Trophoblast cell (in vitro differentiated cells and primary cell): Measurements from ENCODE around the gene TRPC4AP.

Source experiments
- DNase-seq, 2 donors: peaks; one replicate each; pipeline ENCODE4 v3.0.0-alpha.2; 2016
- H2AFZ ChIP-seq: 2 replicates; pipeline ENCODE4 v1.6.1; 2013; ENCODE audit warnings: low read length, moderate library complexity, mild to moderate bottlenecking; ENCODE audit not compliant: insufficient read depth, poor library complexity
- H2AK5ac ChIP-seq: 2 replicates; pipeline ENCODE4 v1.6.1; 2013; ENCODE audit warnings: mild to moderate bottlenecking, low read length
- H2BK120ac ChIP-seq: 2 replicates; pipeline ENCODE4 v1.6.1; 2013; ENCODE audit warnings: low read length, mild to moderate bottlenecking, moderate library complexity; ENCODE audit not compliant: insufficient read depth, poor library complexity
- H2BK12ac ChIP-seq: 2 replicates; pipeline ENCODE4 v1.6.1; 2013; ENCODE audit warnings: mild to moderate bottlenecking, low read length, moderate library complexity
- H2BK5ac ChIP-seq: 2 replicates; pipeline ENCODE4 v1.6.1; 2013; ENCODE audit warnings: low read length, low read depth, moderate library complexity, mild to moderate bottlenecking; ENCODE audit not compliant: poor library complexity
- H3K14ac ChIP-seq: 2 replicates; pipeline ENCODE4 v1.6.1; 2013; ENCODE audit warnings: mild to moderate bottlenecking, low read length
- H3K18ac ChIP-seq: 2 replicates; pipeline ENCODE4 v1.6.1; 2013; ENCODE audit warnings: mild to moderate bottlenecking, low read length
- H3K23ac ChIP-seq: 2 replicates; pipeline ENCODE4 v1.6.1; 2013; ENCODE audit warnings: low read length
- H3K27ac ChIP-seq: 2 replicates; pipeline ENCODE4 v1.5.1; 2013; ENCODE audit warnings: low read depth, mild to moderate bottlenecking, inconsistent platforms, low read length, moderate library complexity
- H3K27me3 ChIP-seq: 2 replicates; pipeline ENCODE4 v1.6.1; 2013; ENCODE audit warnings: inconsistent platforms, mild to moderate bottlenecking, low read length, moderate library complexity; ENCODE audit not compliant: insufficient read depth
- H3K36me3 ChIP-seq, 2 experiments: 1 replicate in 1 of 2; 2 replicates in 1 of 2; pipeline ENCODE4 v1.6.1; 2013; ENCODE audit warnings: low read length in 2 of 2, mild to moderate bottlenecking in 2 of 2, moderate library complexity in 1 of 2; ENCODE audit not compliant: insufficient read depth in 2 of 2, control insufficient read depth in 1 of 2
- H3K4ac ChIP-seq: 2 replicates; pipeline ENCODE4 v1.6.1; 2013; ENCODE audit warnings: low read depth, mild to moderate bottlenecking, low read length, moderate library complexity
- H3K4me1 ChIP-seq, 2 experiments: 1 replicate in 1 of 2; 2 replicates in 1 of 2; pipeline ENCODE4 v1.6.1; 2013; ENCODE audit warnings: low read length in 2 of 2, mild to moderate bottlenecking in 2 of 2, moderate library complexity in 1 of 2; ENCODE audit not compliant: insufficient read depth in 2 of 2, control insufficient read depth in 1 of 2
- H3K4me2 ChIP-seq: 2 replicates; pipeline ENCODE4 v1.6.1; 2013; ENCODE audit warnings: inconsistent platforms, mild to moderate bottlenecking, low read length, moderate library complexity
- H3K4me3 ChIP-seq: 2 replicates; pipeline ENCODE4 v1.5.1; 2013; ENCODE audit warnings: mild to moderate bottlenecking, low read depth, low read length, inconsistent platforms
- H3K79me1 ChIP-seq: one replicate; pipeline ENCODE4 v1.6.1; 2013; ENCODE audit warnings: low read length
- H3K79me2 ChIP-seq: 2 replicates; pipeline ENCODE4 v1.6.1; 2013; ENCODE audit warnings: low read length, mild to moderate bottlenecking; ENCODE audit not compliant: control insufficient read depth, insufficient read depth, poor library complexity
- H3K9ac ChIP-seq: 2 replicates; pipeline ENCODE4 v1.6.1; 2013; ENCODE audit warnings: mild to moderate bottlenecking, low read length
- H3K9me3 ChIP-seq: 2 replicates; pipeline ENCODE4 v1.6.1; 2013; ENCODE audit warnings: low read depth, mild to moderate bottlenecking, control low read depth, inconsistent platforms, low read length; ENCODE audit not compliant: insufficient read depth
- H4K12ac ChIP-seq: 2 replicates; pipeline ENCODE4 v1.6.1; 2013; ENCODE audit warnings: low read depth, mild to moderate bottlenecking, low read length, moderate library complexity
- H4K8ac ChIP-seq: 2 replicates; pipeline ENCODE4 v1.6.1; 2013; ENCODE audit warnings: low read depth, mild to moderate bottlenecking, low read length, moderate library complexity
- H4K91ac ChIP-seq: one replicate; pipeline ENCODE4 v1.6.1; 2013; ENCODE audit warnings: low read depth, mild to moderate bottlenecking, low read length, moderate library complexity
- WGBS: extraction: QIAGEN DNeasy Blood & Tissue Kit; methylation state at CpG from one replicate; pipeline ENCODE4 v1.1.7; 2013; ENCODE audit warnings: missing lambda C conversion rate; ENCODE audit not compliant: insufficient read length, insufficient coverage; ENCODE audit errors: extremely low coverage; 5-methylcytosine and 5-hydroxymethylcytosine counted together

TRPC4AP gene

GRCh38 chr20:35007891-35008290 lies 84.7 kb downstream of the TRPC4AP start:
- no peak overlapping the region for H3K27ac ChIP-seq
- no peak overlapping the region for H2AFZ ChIP-seq
- H2BK5ac ChIP-seq, result no peak overlapping the region
- H3K9me3 ChIP-seq, result no peaks in the 10 kb centered on the region
- no peak overlapping the region for H3K14ac ChIP-seq
- no peak overlapping the region for H4K8ac ChIP-seq
- DNase-seq, result no peak
- H2BK12ac ChIP-seq, result no peak overlapping the region
- H3K4me1 ChIP-seq, result peaks cover 12% of the 10 kb centered on the region in 2 experiments
- H3K36me3 ChIP-seq, result peaks cover 80 to 90% of the 10 kb centered on the region in 2 experiments
- no peak overlapping the region for H3K18ac ChIP-seq
- H3K4me2 ChIP-seq, result no peak overlapping the region
- no peaks in the 10 kb centered on the region for H3K79me2 ChIP-seq
- H2BK120ac ChIP-seq, result no peak overlapping the region
- WGBS, result no CpG with 5 or more reads among the region's 12 CpGs
- H3K79me1 ChIP-seq, result peaks cover 3% of the 10 kb centered on the region
- no peak overlapping the region for H4K91ac ChIP-seq
- no peaks in the 10 kb centered on the region for H3K27me3 ChIP-seq
- H3K23ac ChIP-seq, result no peak overlapping the region
- peak overlapping the region; percentile 13 for H3K4me3 ChIP-seq
- H2AK5ac ChIP-seq, result no peak overlapping the region
- H3K4ac ChIP-seq, result no peak overlapping the region
- no peak overlapping the region for H3K9ac ChIP-seq
- H4K12ac ChIP-seq, result no peak overlapping the region

- no peak overlapping the region for H2BK120ac ChIP-seq
- H3K79me2 ChIP-seq, result no peaks in the 10 kb centered on the region
- H3K4ac ChIP-seq, result no peak overlapping the region
- H3K79me1 ChIP-seq, result no peaks in the 10 kb centered on the region
- no peak overlapping the region for H2AK5ac ChIP-seq
- no peak overlapping the region for H3K4me3 ChIP-seq
- no peak overlapping the region for H4K8ac ChIP-seq
- no peak overlapping the region for H3K23ac ChIP-seq
- no peak for DNase-seq
- H2BK12ac ChIP-seq, result no peak overlapping the region
- no peak overlapping the region for H2BK5ac ChIP-seq
- H4K91ac ChIP-seq, result no peak overlapping the region
- H3K9ac ChIP-seq, result no peak overlapping the region
- H3K36me3 ChIP-seq, result peaks cover 80 to 90% of the 10 kb centered on the region in 2 experiments
- no peak overlapping the region for H4K12ac ChIP-seq
- no peak overlapping the region for H3K14ac ChIP-seq
- H3K9me3 ChIP-seq, result no peaks in the 10 kb centered on the region
- no peaks in the 10 kb centered on the region for H3K27me3 ChIP-seq
- H3K4me2 ChIP-seq, result no peak overlapping the region
- H3K27ac ChIP-seq, result no peak overlapping the region
- no peak overlapping the region for H3K18ac ChIP-seq
- WGBS, result no CpG with 5 or more reads among the region's 9 CpGs
- no peak overlapping the region for H2AFZ ChIP-seq
- H3K4me1 ChIP-seq, result peaks cover 7% of the 10 kb centered on the region in 2 experiments
These were observed 85.2 kb downstream of the TRPC4AP start for GRCh38 chr20:35007413-35007812.

GRCh38 chr20:35006531-35006971 lies 86.1 kb downstream of the TRPC4AP start:
- no peak overlapping the region for H4K8ac ChIP-seq
- no peaks in the 10 kb centered on the region for H3K79me2 ChIP-seq
- no peak overlapping the region for H4K91ac ChIP-seq
- H3K4ac ChIP-seq, result no peak overlapping the region
- peaks cover 5 to 7% of the 10 kb centered on the region in 2 experiments for H3K4me1 ChIP-seq
- no peak for DNase-seq
- no peak overlapping the region for H2BK12ac ChIP-seq
- H2AK5ac ChIP-seq, result no peak overlapping the region
- no peak overlapping the region for H3K4me3 ChIP-seq
- H3K27ac ChIP-seq, result no peak overlapping the region
- no peak overlapping the region for H2BK120ac ChIP-seq
- H3K79me1 ChIP-seq, result no peaks in the 10 kb centered on the region
- no peak overlapping the region for H4K12ac ChIP-seq
- H3K23ac ChIP-seq, result no peak overlapping the region
- no peak overlapping the region for H2AFZ ChIP-seq
- H3K36me3 ChIP-seq, result peaks cover 87 to 91% of the 10 kb centered on the region in 2 experiments
- H3K9ac ChIP-seq, result no peak overlapping the region
- H3K4me2 ChIP-seq, result no peak overlapping the region
- no peak overlapping the region for H3K14ac ChIP-seq
- no CpG with 5 or more reads among the region's 4 CpGs for whole genome bisulfite sequencing
- H3K9me3 ChIP-seq, result no peaks in the 10 kb centered on the region
- H2BK5ac ChIP-seq, result no peak overlapping the region
- no peak overlapping the region for H3K18ac ChIP-seq
- H3K27me3 ChIP-seq, result no peaks in the 10 kb centered on the region

GRCh38 chr20:35006009-35006408 lies 86.6 kb downstream of the TRPC4AP start:
- no peak overlapping the region for H4K12ac ChIP-seq
- no peak overlapping the region for H2BK5ac ChIP-seq
- no peak for DNase-seq
- no peak overlapping the region for H2BK120ac ChIP-seq
- no peak overlapping the region for H2AK5ac ChIP-seq
- H3K79me1 ChIP-seq, result no peaks in the 10 kb centered on the region
- no peak overlapping the region for H3K9ac ChIP-seq
- H3K79me2 ChIP-seq, result no peaks in the 10 kb centered on the region
- no peaks in the 10 kb centered on the region for H3K9me3 ChIP-seq
- no peak overlapping the region for H3K4ac ChIP-seq
- no peak overlapping the region for H4K91ac ChIP-seq
- H3K4me3 ChIP-seq, result no peak overlapping the region
- no peak overlapping the region for H2AFZ ChIP-seq
- no peak overlapping the region for H3K18ac ChIP-seq
- H3K36me3 ChIP-seq, result peaks cover 91 to 92% of the 10 kb centered on the region in 2 experiments
- H3K4me1 ChIP-seq, result peaks cover 0 to 2% of the 10 kb centered on the region in 2 experiments
- no peak overlapping the region for H3K27ac ChIP-seq
- no peak overlapping the region for H3K23ac ChIP-seq
- no peak overlapping the region for H3K4me2 ChIP-seq
- no CpG with 5 or more reads among the region's 11 CpGs for WGBS
- no peaks in the 10 kb centered on the region for H3K27me3 ChIP-seq
- no peak overlapping the region for H3K14ac ChIP-seq
- no peak overlapping the region for H4K8ac ChIP-seq
- H2BK12ac ChIP-seq, result no peak overlapping the region
